ENCODE measurements around the gene INSL3. TPM values are rescaled to one million over a fixed set of nuclear protein-coding genes. Genes with fewer than 3 reads are reported as not detected.

INSL3 gene
- total RNA-seq, 1 donor from 2014 or later = not detected

DNA sequence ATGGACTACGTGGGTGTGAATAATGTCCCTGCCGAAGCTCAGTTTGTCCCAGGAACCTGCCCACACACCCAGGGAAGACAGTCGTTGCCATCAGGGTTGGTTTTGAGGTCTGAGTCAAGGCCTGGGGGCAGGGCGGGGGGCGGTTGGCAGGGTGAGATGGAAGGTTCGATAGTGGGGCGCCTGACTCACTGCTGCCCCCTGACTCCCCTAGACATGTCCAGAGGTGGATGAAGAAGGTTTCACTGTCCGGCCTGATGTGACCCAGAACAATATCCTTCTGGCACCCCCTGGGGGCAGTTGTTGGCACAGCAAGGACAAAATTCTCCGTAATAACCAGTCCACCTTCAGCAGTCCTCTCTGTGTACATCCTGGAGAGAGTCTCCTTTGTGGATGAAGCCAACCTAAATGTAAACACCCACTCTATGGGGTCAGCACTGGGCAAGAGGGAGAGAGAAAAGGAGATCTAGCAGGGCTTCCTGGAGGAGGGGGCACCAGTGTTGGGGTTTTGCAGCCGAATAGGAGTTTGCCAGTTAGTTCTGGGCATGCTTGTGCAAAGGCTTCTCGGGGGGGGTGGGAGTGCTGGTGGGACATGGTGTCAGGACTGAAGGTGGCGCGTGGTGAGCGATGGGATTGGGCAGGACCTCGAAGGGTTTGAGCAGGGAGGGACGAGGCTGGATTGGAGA, 45.9 kb downstream of the INSL3 start:
- Mint-ChIP-seq H3K4me1 (ENCODE audit: low read depth, unreplicated experiment) (peaks cover 2% of the 10 kb centered on the region), H3K27me3 (ENCODE audit: unreplicated experiment) (peaks cover 3% of the 10 kb centered on the region), H3K4me3 (ENCODE audit: unreplicated experiment) (no peak overlapping the region), H3K27ac (ENCODE audit: unreplicated experiment) (no peak overlapping the region), H3K9me3 (ENCODE audit: unreplicated experiment) (peaks cover 5% of the 10 kb centered on the region), H3K36me3 (ENCODE audit: unreplicated experiment) (peaks cover 6% of the 10 kb centered on the region)
- TF ChIP-seq, protein P1, sequence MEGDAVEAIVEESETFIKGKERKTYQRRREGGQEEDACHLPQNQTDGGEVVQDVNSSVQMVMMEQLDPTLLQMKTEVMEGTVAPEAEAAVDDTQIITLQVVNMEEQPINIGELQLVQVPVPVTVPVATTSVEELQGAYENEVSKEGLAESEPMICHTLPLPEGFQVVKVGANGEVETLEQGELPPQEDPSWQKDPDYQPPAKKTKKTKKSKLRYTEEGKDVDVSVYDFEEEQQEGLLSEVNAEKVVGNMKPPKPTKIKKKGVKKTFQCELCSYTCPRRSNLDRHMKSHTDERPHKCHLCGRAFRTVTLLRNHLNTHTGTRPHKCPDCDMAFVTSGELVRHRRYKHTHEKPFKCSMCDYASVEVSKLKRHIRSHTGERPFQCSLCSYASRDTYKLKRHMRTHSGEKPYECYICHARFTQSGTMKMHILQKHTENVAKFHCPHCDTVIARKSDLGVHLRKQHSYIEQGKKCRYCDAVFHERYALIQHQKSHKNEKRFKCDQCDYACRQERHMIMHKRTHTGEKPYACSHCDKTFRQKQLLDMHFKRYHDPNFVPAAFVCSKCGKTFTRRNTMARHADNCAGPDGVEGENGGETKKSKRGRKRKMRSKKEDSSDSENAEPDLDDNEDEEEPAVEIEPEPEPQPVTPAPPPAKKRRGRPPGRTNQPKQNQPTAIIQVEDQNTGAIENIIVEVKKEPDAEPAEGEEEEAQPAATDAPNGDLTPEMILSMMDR (IDR thresholded peaks at IDR 0.05; ENCODE audit: partially characterized antibody, unreplicated experiment) = peak; percentile 66
- peak; percentile 71 for DNase-seq

DNA sequence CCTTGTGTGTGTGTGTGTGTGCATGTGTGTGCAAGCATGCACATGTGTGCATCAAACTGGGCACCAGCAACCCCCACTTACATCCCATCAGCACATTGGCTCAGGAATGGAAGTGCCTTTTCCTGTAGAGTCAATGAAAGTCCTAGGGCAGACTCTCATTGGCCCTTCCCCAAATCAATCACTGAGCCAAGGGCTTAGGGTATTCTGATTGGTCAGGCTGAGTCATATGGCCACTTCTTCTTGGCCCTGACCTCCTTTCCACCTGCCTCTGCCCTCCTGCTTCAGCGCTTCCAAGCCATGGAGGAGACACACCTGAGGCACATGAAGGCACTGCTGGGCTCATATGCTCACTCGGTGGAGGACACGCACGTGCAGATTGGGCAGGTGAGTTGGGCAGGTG, 49.1 kb downstream of the INSL3 start:
- no peaks in the 10 kb centered on the region for H3K27me3 Mint-ChIP-seq (ENCODE audit: unreplicated experiment)
- TF ChIP-seq, protein P1 (IDR thresholded peaks at IDR 0.05; ENCODE audit: partially characterized antibody, unreplicated experiment) = no peak
- H3K4me1 Mint-ChIP-seq (ENCODE audit: low read depth, unreplicated experiment) = no peaks in the 10 kb centered on the region
- H3K36me3 Mint-ChIP-seq (ENCODE audit: unreplicated experiment) = peaks cover 6% of the 10 kb centered on the region
- no peak overlapping the region for H3K4me3 Mint-ChIP-seq (ENCODE audit: unreplicated experiment)
- DNase-seq = no peak
- no peak overlapping the region for H3K27ac Mint-ChIP-seq (ENCODE audit: unreplicated experiment)
- H3K9me3 Mint-ChIP-seq (ENCODE audit: unreplicated experiment) = peaks cover 3% of the 10 kb centered on the region

DNA sequence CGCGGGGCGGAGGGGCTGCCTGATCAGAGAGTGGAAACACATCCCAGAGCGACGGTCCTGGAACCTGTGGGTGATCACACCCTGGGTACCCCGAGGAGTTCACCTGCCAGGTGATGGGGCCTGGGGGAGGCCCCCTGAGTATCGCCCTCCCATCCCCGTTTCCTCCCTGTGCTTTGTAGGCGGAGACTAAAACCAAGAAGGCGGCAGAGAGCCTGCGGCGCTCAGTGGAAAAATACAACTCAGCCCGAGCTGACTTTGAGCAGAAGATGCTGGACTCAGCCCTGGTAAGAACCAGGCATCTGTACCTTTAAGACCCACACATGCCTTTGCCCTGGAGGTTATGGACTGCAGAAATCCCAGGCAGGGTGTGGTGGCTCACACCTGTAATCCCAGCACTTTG, 50.7 kb downstream of the INSL3 start:
- TF ChIP-seq, protein P1 (IDR thresholded peaks at IDR 0.05; ENCODE audit: partially characterized antibody, unreplicated experiment) = no peak
- Mint-ChIP-seq H3K27me3 (ENCODE audit: unreplicated experiment) (peaks cover under 1% of the 10 kb centered on the region), H3K9me3 (ENCODE audit: unreplicated experiment) (peaks cover 3% of the 10 kb centered on the region), H3K4me1 (ENCODE audit: low read depth, unreplicated experiment) (peaks cover 2% of the 10 kb centered on the region), H3K36me3 (ENCODE audit: unreplicated experiment) (peaks cover 3% of the 10 kb centered on the region), H3K4me3 (ENCODE audit: unreplicated experiment) (no peak overlapping the region), H3K27ac (ENCODE audit: unreplicated experiment) (no peak overlapping the region)
- no peak for DNase-seq

DNA sequence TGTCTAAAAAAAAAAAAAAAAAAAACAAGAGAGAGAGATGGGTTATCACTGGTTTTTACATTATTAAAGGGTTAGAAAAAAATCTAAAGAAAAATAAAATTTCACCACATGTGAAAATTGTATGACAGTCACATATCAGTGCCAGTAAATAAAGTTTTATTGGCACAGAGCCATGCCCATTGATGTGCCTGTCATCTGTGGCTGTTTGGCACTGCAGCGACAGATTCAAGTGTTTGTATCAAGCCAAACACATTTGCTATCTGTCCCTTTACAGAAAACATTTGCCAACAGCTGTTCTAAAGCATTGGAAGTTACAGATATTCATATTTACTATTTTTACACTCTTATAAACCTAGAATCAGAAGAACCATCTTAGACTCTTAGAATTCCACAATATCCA, 53.8 kb downstream of the INSL3 start:
- Mint-ChIP-seq H3K36me3 (ENCODE audit: unreplicated experiment) (no peaks in the 10 kb centered on the region), H3K27ac (ENCODE audit: unreplicated experiment) (no peak overlapping the region), H3K4me3 (ENCODE audit: unreplicated experiment) (no peak overlapping the region), H3K9me3 (ENCODE audit: unreplicated experiment) (peaks cover 3% of the 10 kb centered on the region), H3K27me3 (ENCODE audit: unreplicated experiment) (peaks cover 2% of the 10 kb centered on the region), H3K4me1 (ENCODE audit: low read depth, unreplicated experiment) (peaks cover 2% of the 10 kb centered on the region)
- no peak for DNase-seq
- TF ChIP-seq, protein P1 (IDR thresholded peaks at IDR 0.05; ENCODE audit: partially characterized antibody, unreplicated experiment) = no peak

DNA sequence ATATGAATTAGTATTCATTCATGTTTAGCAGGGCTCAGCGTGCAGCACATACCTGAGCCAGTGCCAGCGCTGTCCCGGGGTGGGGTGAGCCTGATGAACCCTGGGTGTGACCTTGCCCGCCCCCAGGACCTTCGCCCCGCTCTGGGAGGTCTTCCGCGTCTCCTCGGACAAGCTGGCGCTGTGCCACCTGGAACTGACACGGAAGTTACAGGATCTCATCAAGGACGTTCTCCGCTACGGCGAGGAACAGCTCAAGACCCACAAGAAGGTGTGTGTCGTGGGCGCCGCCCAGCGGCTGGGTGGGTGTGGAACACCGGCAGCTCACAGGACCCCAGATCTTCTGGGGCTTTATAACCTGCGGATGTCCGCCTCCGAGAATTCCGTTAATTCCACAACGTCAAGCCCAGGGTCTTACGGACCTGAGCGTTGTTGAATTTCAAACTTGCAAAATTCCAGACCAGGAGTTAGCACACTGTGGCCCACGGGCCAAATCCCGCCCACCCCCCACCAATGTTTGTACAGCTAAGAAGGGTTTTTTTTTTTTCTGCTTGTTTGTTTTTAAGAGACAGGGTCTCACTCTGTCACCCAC, 54.7 kb downstream of the INSL3 start:
- no peak overlapping the region for H3K27ac Mint-ChIP-seq (ENCODE audit: unreplicated experiment)
- peaks cover 5% of the 10 kb centered on the region for H3K9me3 Mint-ChIP-seq (ENCODE audit: unreplicated experiment)
- peaks cover 2% of the 10 kb centered on the region for H3K27me3 Mint-ChIP-seq (ENCODE audit: unreplicated experiment)
- peak; percentile 91 for DNase-seq
- TF ChIP-seq, protein P1 (IDR thresholded peaks at IDR 0.05; ENCODE audit: partially characterized antibody, unreplicated experiment) = peak; percentile 75
- H3K36me3 Mint-ChIP-seq (ENCODE audit: unreplicated experiment) = no peaks in the 10 kb centered on the region
- H3K4me3 Mint-ChIP-seq (ENCODE audit: unreplicated experiment) = no peak overlapping the region
- peaks cover 2% of the 10 kb centered on the region for H3K4me1 Mint-ChIP-seq (ENCODE audit: low read depth, unreplicated experiment)
